ENCODE results near the gene CYP2W1. TPM values are rescaled to one million over a fixed set of nuclear protein-coding genes. Genes with fewer than 3 reads are reported as not detected.

CYP2W1 gene
- total and polyA plus RNA-seq, 4 donors, result 0.05 to 8.1 TPM; not detected in 2

GRCh38 chr7:935874-936385 is 47.1 kb upstream of the CYP2W1 start:
- WGBS, 2 donors, result 95% methylated on average over 28 of the region's 28 CpGs
- H3K27ac ChIP-seq (ENCODE audit: low read depth in 1 of 2, low read length in 1 of 2), result no peak overlapping the region
- TF ChIP-seq CTCF (IDR thresholded peaks at IDR 0.05; ENCODE audit: control extremely low read depth, extremely low read depth), result no peak
- DNase-seq (no peak), ATAC-seq (ENCODE audit: insufficient read depth, low FRiP score) (no peak)
- peaks cover 0 to 3% (median 2%) of the 10 kb centered on the region in 4 donors for H3K9me3 ChIP-seq (ENCODE audit: control insufficient read depth in 4 of 4, insufficient read depth in 3 of 4, low read length in 3 of 4)
- H3K27me3 ChIP-seq (ENCODE audit: control insufficient read depth in 3 of 3, insufficient read depth in 3 of 3, low read length in 2 of 3), result no peaks in the 10 kb centered on the region
- no peaks in the 10 kb centered on the region for H3K4me1 ChIP-seq (ENCODE audit: control insufficient read depth in 5 of 5, insufficient read depth in 5 of 5, low read length in 5 of 5)
- no peak overlapping the region for H3K9ac ChIP-seq (ENCODE audit: insufficient read depth in 1 of 2, low read length in 2 of 2)
- peaks cover 0 to 13% (median 0%) of the 10 kb centered on the region in 4 donors for H3K36me3 ChIP-seq (ENCODE audit: control insufficient read depth in 4 of 4, insufficient read depth in 4 of 4, low read length in 4 of 4)
- no peak overlapping the region for H3K4me3 ChIP-seq

DNA sequence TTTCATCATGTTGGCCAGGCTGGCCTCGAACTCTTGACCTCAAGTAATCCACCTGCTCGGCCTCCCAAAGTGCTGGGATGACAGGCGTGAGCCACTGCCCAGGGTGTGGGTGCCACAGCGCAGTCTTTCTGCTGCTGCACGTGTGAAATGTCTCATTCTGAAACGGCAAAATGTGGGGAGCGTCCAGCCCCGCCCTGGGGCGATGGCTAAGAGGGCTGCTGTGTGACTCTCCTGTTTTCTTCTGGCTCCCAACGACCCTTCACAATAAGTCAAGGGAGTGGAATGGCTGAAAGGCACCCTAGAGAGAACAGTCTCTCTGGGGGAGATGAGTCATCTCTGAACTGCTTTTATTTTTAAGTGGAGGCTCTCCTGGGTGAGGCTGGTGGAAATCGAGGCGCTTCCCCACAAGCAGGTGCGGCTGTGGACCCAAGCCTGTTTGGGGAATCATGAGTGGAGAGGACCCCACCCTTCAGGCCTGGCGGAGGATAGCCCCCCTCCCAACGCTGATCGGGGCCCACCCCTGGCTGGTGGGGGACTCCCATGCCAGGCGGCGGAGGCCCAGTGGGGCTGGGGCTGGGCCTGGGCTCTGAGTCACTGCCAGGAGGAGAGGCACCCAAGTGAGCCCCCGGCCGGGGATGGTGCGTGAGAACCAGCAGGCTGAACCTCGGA is 46.5 kb upstream of the CYP2W1 start:
- peaks cover 0 to 1% (median 0%) of the 10 kb centered on the region in 3 donors for H3K27me3 ChIP-seq (ENCODE audit: control insufficient read depth in 3 of 3, insufficient read depth in 3 of 3, low read length in 2 of 3)
- no peak overlapping the region for H3K9ac ChIP-seq (ENCODE audit: insufficient read depth in 1 of 2, low read length in 2 of 2)
- H3K27ac ChIP-seq (ENCODE audit: low read depth in 1 of 2, low read length in 1 of 2), result no peak overlapping the region
- ATAC-seq (ENCODE audit: insufficient read depth, low FRiP score) (no peak), DNase-seq (no peak)
- peaks cover 0 to 4% (median 2%) of the 10 kb centered on the region in 4 donors for H3K9me3 ChIP-seq (ENCODE audit: control insufficient read depth in 4 of 4, insufficient read depth in 3 of 4, low read length in 3 of 4)
- 76 to 87% methylated on average over 18 to 22 of the region's 22 CpGs for WGBS, 2 donors
- H3K4me3 ChIP-seq, result no peak overlapping the region
- H3K4me1 ChIP-seq (ENCODE audit: control insufficient read depth in 5 of 5, insufficient read depth in 5 of 5, low read length in 5 of 5), result no peaks in the 10 kb centered on the region
- no peak for TF ChIP-seq CTCF (IDR thresholded peaks at IDR 0.05; ENCODE audit: control extremely low read depth, extremely low read depth)
- peaks cover 0 to 13% (median 0%) of the 10 kb centered on the region in 4 donors for H3K36me3 ChIP-seq (ENCODE audit: control insufficient read depth in 4 of 4, insufficient read depth in 4 of 4, low read length in 4 of 4)

GRCh38 chr7:937856-938484 is 45.0 kb upstream of the CYP2W1 start:
- peaks cover 0 to 4% (median 2%) of the 10 kb centered on the region in 4 donors for H3K9me3 ChIP-seq (ENCODE audit: control insufficient read depth in 4 of 4, insufficient read depth in 3 of 4, low read length in 3 of 4)
- TF ChIP-seq CTCF (IDR thresholded peaks at IDR 0.05; ENCODE audit: control extremely low read depth, extremely low read depth), result no peak
- peaks cover 0 to 9% (median 0%) of the 10 kb centered on the region in 3 donors for H3K27me3 ChIP-seq (ENCODE audit: control insufficient read depth in 3 of 3, insufficient read depth in 3 of 3, low read length in 2 of 3)
- no peak overlapping the region for H3K9ac ChIP-seq (ENCODE audit: insufficient read depth in 1 of 2, low read length in 2 of 2)
- DNase-seq (no peak), ATAC-seq (ENCODE audit: insufficient read depth, low FRiP score) (no peak)
- no peak overlapping the region for H3K4me3 ChIP-seq
- 93 to 95% methylated on average over 16 of the region's 16 CpGs for WGBS, 2 donors
- H3K27ac ChIP-seq (ENCODE audit: low read depth in 1 of 2, low read length in 1 of 2), result no peak overlapping the region
- peaks cover 0 to 13% (median 0%) of the 10 kb centered on the region in 4 donors for H3K36me3 ChIP-seq (ENCODE audit: control insufficient read depth in 4 of 4, insufficient read depth in 4 of 4, low read length in 4 of 4)
- no peaks in the 10 kb centered on the region for H3K4me1 ChIP-seq (ENCODE audit: control insufficient read depth in 5 of 5, insufficient read depth in 5 of 5, low read length in 5 of 5)
